HepG2 (cell line): Measurements from ENCODE around the gene ITGB2. TPM values are rescaled to one million over a fixed set of nuclear protein-coding genes. Genes with fewer than 3 reads are reported as not detected.
A peak's percentile ranks its signal among the peaks of the same experiment; 100 is the strongest.

Experiments used
- ATAC-seq: fragments of 200-7000 bp; cut with Tn5 transposase; 3 replicates; pipeline ENCODE4 v1.9.1; 2020; ENCODE audit warnings: mild to moderate bottlenecking, moderate library complexity
- BruUV-seq: library from RNA; stranded (reverse); fragments of 400-500 nt; replicated peaks from 2 replicates; lab custom pipeline; 2021; lab: Mats Ljungman, UMichigan
- CTCF ChIA-PET: fragments of 300-600 bp; formaldehyde crosslinking; extraction: SDS; loops from one replicate; lab custom pipeline; 2021; ENCODE audit warnings: low total read pairs, inconsistent platforms, low intra/inter-chr PET ratio; lab: Yijun Ruan, JAX
- POLR2A ChIA-PET: fragments of 350-600 bp; sonication (Branson Sonifier 250); formaldehyde crosslinking; loops from one replicate; lab custom pipeline; 2020; ENCODE audit warnings: antibody characterized with exemption, inconsistent platforms; lab: Yijun Ruan, JAX
- DNase-seq: peaks from one replicate; pipeline ENCODE4 v3.0.0-alpha.2; 2015; ENCODE audit warnings: low spot score
- FAIRE-seq: peaks from 3 replicates; lab custom pipeline; 2011; peaks lifted over from hg19 to GRCh38; lab: Jason Lieb, UNC
- H2AFZ ChIP-seq: one replicate; pipeline ENCODE4 v1.6.1; 2011; ENCODE audit warnings: low read length, inconsistent platforms
- H3K27ac ChIP-seq: fragments of 300-600 bp; 3 replicates; pipeline ENCODE4 v1.8.0; 2011; ENCODE audit warnings: mixed run types, mild to moderate bottlenecking, mixed read lengths, low read length, inconsistent platforms; ENCODE audit not compliant: insufficient read depth; ENCODE audit errors: extremely low read length
- H3K27me3 ChIP-seq, 2 experiments: fragments of 200-600 bp in 1 of 2; 2 replicates in 1 of 2; 3 replicates in 1 of 2; pipeline versions ENCODE4 v1.6.0 to v1.8.0; 2011; ENCODE audit warnings: low read length in 2 of 2, mild to moderate bottlenecking in 2 of 2, moderate library complexity in 2 of 2, inconsistent platforms in 1 of 2; ENCODE audit not compliant: insufficient read depth in 2 of 2, control insufficient read depth in 1 of 2
- H3K36me3 ChIP-seq, 2 experiments: fragments of 200-600 bp in 1 of 2; replicated peaks in 1 of 2; 2 replicates in 1 of 2; 3 replicates in 1 of 2; pipeline versions ENCODE4 v1.5.1 to v1.8.0; 2011; ENCODE audit warnings: low read length in 2 of 2, inconsistent platforms in 1 of 2; ENCODE audit not compliant: insufficient read depth in 2 of 2, control insufficient read depth in 1 of 2
- H3K4me1 ChIP-seq: 2 replicates; pipeline ENCODE4 v1.5.1; 2012; ENCODE audit warnings: low read length, inconsistent platforms; ENCODE audit not compliant: insufficient read depth
- H3K4me2 ChIP-seq: 2 replicates; pipeline ENCODE4 v1.6.0; 2011; ENCODE audit warnings: low read depth, low read length, inconsistent platforms
- H3K4me3 ChIP-seq, 3 experiments: fragments of 200-600 bp in 1 of 3; sonication (generic), shearing (Covaris generic) in 1 of 3; replicated peaks in 1 of 3; 2 replicates each; pipeline ENCODE4 v1.5.1; 2011 to 2016; ENCODE audit warnings: low read length in 3 of 3, inconsistent platforms in 2 of 3, low read depth in 2 of 3, mild to moderate bottlenecking in 2 of 3, control low read depth in 1 of 3, mixed read lengths in 1 of 3; ENCODE audit not compliant: insufficient read depth in 1 of 3
- H3K79me2 ChIP-seq: one replicate; pipeline ENCODE4 v1.6.1; 2011; ENCODE audit warnings: low read length, inconsistent platforms; ENCODE audit not compliant: insufficient read depth
- H3K9ac ChIP-seq: 2 replicates; pipeline ENCODE4 v1.6.0; 2011; ENCODE audit warnings: mild to moderate bottlenecking, low read depth, low read length, inconsistent platforms; ENCODE audit not compliant: insufficient read depth
- H3K9me3 ChIP-seq: 2 replicates; pipeline ENCODE4 v1.5.1; 2012; ENCODE audit warnings: mild to moderate bottlenecking, low read length
- H4K20me1 ChIP-seq: 2 replicates; pipeline ENCODE4 v1.6.0; 2011; ENCODE audit warnings: inconsistent platforms, mild to moderate bottlenecking, low read length, moderate library complexity; ENCODE audit not compliant: insufficient read depth
- AGO2 ChIP-seq: fragments of 200-400 bp; formaldehyde crosslinking; optimal IDR thresholded peaks from 2 replicates; pipeline ENCODE3; 2017; ENCODE audit warnings: mild to moderate bottlenecking, low read depth, low read length, moderate library complexity
- MED8 ChIP-seq: sonication (generic); formaldehyde crosslinking; IDR thresholded peaks from 2 replicates; pipeline ENCODE4 v1.8.1; 2023; ENCODE audit warnings: mild to moderate bottlenecking, missing genetic modification reagents; ENCODE audit not compliant: insufficient replicate concordance
- ZFP37 ChIP-seq: sonication (generic); formaldehyde crosslinking; IDR thresholded peaks from 2 replicates; pipeline ENCODE4 v1.4.0; 2020; ENCODE audit warnings: missing genetic modification reagents, borderline replicate concordance
- ZNF800 ChIP-seq: sonication (generic); formaldehyde crosslinking; IDR thresholded peaks from 2 replicates; pipeline ENCODE4 v1.4.0; 2020; ENCODE audit warnings: missing genetic modification reagents
- WGBS: methylation state at CpG from one replicate; pipeline ENCODE4 v1.1.6; 2017; ENCODE audit warnings: low lambda C conversion rate; 5-methylcytosine and 5-hydroxymethylcytosine counted together
- in situ Hi-C: cut with HindIII; loops from 2 replicates; pipeline ENCODE4 v1.10.0; 2017; ENCODE audit warnings: low pct_unique_long_range_greater_than_20kb; ENCODE audit not compliant: extremely low pct_ligation_motif_present
- intact Hi-C: fragments of 100-400 bp; cut with micrococcal nuclease; formaldehyde crosslinking; loops from one replicate; pipeline ENCODE4 v1.10.0; 2022; ENCODE audit not compliant: unreplicated experiment
- polyA plus RNA-seq, 8 experiments: library from polyadenylated mRNA; depleted of rRNA in 3 of 8; stranded (reverse) in 7 of 8; unstranded in 1 of 8; fragments of >200 nt; fragmentation: Illumina TruSeq in 4 of 8; extraction: Trizol in 4 of 8; gene quantifications; 2 replicates each; pipeline versions ENCODE4 v1.2.1 to v1.2.3, GENCODE V29; 2011 to 2016; ENCODE audit warnings: low read depth in 4 of 8, missing spikeins in 1 of 8, mixed read lengths in 1 of 8; ENCODE audit not compliant: insufficient read depth in 1 of 8
- total RNA-seq, 5 experiments: library from RNA; depleted of rRNA; stranded (reverse); fragments of >200 nt; fragmentation: Illumina TruSeq; extraction: Trizol; gene quantifications; 2 replicates each; pipeline ENCODE4 v1.2.3, GENCODE V29; 2016; ENCODE audit warnings: low read depth in 1 of 5

Gene ITGB2
- total and polyA plus RNA-seq, 2 of the 13 experiments (the other 11 are each of a cell fraction or from before 2014, with no cell fraction given): 4.2 to 18.0 TPM

GRCh38 chr21:44947111-44947929 lies 26.6 kb upstream of the ITGB2 start (continued):
- no peak for TF ChIP-seq MED8 (CRISPR knock-in tag)

- peaks cover 67% of the 10 kb centered on the region for H3K79me2 ChIP-seq
- POLR2A ChIA-PET: interaction anchor here (1.7 kb wide), 1 partner anchor 12 kb away, joined by 3 read pairs; no protein-coding TSS in a partner anchor
Observed at GRCh38 chr21:44946254-44947041, 25.7 kb upstream of the ITGB2 start.

More at GRCh38 chr21:44946254-44947041, 25.7 kb upstream of the ITGB2 start:
- Histone ChIP-seq H4K20me1 (peaks cover 13% of the 10 kb centered on the region), H2AFZ (no peak overlapping the region), H3K4me1 (peaks cover 26% of the 10 kb centered on the region), H3K4me2 (no peak overlapping the region), H3K27ac (no peak overlapping the region), H3K36me3 (peaks cover 16 to 59% of the 10 kb centered on the region in 2 experiments), H3K9me3 (no peaks in the 10 kb centered on the region), H3K4me3 (no peak overlapping the region), H3K9ac (no peak overlapping the region), H3K27me3 (no peaks in the 10 kb centered on the region)
- no TSS peak for BruUV-seq
- CTCF ChIA-PET: no interaction called here
- TF ChIP-seq ZNF800 (CRISPR knock-in tag) (no peak), ZFP37 (no peak), AGO2 (peak; percentile 50)
- WGBS: 98% methylated on average over 14 of the region's 25 CpGs
- no peak for ATAC-seq
- no peak for DNase-seq
- in situ Hi-C loops (loop anchor here (5.0 kb wide), 1 partner anchor 191 kb away; no protein-coding TSS in a partner anchor), intact Hi-C loops (no loop called here)
- no peak for FAIRE-seq
